GM12873 (cell line): Measurements from ENCODE around the gene TADA2A.

Experiments used
- TF ChIP-seq, protein P1 (sequence below): IDR thresholded peaks from 2 replicates; pipeline ENCODE4 v1.5.1; 2012; ENCODE audit warnings: low read depth, mild to moderate bottlenecking, moderate library complexity, low read length, control low read depth; ENCODE audit not compliant: insufficient read depth; ENCODE audit errors: missing control alignments

TADA2A gene

DNA sequence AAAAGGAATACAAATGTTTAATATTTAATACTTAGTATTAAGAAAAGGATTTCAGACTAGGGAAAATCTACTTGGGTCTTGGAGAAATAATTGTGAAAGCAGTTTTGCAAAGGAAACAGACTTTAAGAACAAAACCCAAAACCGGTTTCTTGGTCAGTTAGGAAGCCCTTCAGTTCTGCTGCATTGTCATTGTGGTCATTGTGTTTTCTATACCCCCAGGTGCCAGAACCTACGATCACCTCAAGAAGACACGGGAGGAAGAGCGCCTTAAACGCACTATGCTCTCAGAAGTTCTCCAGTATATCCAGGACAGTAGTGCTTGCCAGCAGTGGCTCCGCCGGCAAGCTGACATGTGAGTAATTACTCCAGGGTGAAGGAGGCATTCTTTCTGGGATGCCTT is 63.5 kb downstream of the TADA2A start:
- TF ChIP-seq, protein P1, sequence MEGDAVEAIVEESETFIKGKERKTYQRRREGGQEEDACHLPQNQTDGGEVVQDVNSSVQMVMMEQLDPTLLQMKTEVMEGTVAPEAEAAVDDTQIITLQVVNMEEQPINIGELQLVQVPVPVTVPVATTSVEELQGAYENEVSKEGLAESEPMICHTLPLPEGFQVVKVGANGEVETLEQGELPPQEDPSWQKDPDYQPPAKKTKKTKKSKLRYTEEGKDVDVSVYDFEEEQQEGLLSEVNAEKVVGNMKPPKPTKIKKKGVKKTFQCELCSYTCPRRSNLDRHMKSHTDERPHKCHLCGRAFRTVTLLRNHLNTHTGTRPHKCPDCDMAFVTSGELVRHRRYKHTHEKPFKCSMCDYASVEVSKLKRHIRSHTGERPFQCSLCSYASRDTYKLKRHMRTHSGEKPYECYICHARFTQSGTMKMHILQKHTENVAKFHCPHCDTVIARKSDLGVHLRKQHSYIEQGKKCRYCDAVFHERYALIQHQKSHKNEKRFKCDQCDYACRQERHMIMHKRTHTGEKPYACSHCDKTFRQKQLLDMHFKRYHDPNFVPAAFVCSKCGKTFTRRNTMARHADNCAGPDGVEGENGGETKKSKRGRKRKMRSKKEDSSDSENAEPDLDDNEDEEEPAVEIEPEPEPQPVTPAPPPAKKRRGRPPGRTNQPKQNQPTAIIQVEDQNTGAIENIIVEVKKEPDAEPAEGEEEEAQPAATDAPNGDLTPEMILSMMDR: no peak

DNA sequence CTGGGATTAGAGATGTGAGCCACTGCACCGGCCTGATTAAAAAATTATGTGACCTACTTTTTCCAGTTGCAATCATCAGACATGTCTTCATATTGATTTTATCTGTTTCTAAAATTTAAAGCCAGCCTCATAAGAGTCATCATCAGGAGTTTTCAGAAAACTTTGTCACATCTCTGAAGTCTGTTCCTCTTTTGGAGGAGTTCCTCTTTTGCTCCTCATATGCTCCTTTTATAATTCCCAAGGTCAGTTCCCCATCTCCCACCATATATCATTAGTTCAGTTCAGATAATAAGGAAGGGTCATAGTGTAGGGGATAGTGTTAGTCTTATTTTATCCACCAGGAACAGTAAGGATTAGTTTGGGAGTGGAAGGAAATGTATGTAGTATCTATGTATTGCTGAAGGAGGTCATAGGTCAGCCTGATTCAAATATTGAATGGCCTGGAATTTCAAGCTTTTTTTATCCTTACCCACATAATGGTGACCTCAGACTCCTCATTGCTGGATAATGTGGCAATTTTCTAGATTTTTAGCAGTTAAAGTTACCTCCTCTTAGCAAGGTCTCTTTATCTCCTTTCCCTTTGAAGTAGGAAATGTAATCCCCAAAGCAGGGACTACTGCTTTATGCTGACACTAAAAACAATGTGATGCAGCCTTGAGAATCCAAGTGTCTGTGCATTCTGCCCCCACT is 69.2 kb downstream of the TADA2A start:
- TF ChIP-seq, protein P1: no peak

DNA sequence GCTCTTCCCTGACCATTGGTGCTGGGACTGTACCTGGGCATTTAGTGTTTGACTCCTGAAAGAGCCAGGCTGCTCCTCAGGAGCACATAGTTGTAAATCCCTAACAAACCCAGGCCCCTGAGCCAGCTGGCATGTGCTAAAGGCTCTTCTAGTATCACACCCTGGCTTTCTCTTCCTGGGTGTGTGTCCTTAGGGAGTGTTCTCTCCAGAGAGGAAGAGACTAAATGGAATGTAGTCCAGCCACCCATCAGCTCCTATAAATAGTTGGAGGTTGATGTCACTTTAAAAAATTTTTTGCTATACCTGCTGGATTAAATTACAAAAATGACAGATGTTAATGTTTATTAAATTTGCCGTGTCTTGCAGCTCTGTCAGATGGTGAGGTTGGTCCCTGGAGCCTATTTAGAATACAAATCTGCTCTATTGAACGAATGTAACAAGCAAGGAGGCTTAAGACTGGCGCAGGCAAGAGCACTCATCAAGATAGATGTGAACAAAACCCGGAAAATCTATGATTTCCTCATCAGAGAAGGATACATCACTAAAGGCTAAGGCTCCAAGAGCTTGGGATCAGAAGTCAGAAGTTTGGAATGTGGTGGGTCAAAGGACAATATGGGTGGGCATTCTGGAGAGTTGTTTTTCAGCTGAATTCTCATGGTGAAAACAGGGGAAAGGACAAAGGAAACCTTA is 69.9 kb downstream of the TADA2A start:
- TF ChIP-seq, protein P1: no peak

DNA sequence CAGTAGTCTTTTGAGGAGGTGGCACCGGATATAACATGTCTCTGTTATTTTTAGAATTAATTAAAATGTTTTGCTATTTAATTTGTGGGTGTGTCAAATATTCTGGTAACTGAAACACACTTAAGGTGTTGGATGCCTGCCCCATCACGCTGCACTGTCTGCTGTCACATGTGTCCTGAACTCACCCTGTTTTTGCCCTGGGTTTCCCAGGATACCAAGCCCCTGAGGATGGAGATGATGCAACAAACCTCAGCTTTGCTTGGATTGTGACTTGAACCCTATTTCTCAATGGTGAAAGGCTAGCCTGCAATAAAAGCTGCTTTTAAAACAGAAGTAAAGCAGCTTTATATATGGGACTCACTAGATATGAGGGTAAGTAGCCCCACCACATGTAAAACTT is 71.5 kb downstream of the TADA2A start:
- TF ChIP-seq, protein P1: no peak

DNA sequence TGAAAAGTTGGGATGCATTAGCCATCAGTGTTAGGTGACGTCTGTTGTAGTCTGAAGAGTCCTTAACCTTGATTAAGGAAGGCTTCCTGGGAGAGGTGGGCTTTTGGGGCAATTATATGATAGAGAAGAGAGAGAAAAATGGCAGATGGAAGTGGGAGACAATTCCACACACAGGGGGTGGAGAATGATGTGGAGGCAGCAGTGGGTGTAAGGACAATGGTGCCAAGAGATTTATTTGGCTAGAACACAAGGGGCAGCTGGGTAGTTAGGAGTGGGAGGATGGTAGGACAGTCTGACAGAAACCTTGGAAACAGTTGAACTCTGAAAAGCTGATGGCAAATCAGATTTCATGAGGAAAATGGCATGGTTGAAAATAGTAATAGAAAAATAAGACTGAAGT is 72.3 kb downstream of the TADA2A start:
- TF ChIP-seq, protein P1: no peak

DNA sequence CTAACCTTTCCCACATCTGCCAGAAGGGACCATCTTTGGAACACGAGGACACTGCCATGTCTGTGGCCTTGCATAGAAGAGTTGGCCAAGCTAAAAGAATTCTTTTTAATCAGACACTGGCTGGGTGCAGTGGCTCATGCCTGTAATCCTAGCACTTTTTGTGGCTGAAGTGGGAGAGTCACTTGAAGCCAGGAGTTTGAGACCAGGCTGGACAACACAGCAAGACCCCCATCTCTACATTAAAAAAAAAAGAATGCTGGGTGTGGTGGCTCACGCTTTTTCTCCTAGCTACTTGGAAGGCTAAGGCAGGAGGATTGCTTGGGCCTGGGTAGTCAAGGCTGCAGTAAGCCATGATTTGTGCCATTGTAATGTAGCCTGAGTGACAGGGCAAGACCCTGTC is 73.7 kb downstream of the TADA2A start:
- TF ChIP-seq, protein P1: no peak

DNA sequence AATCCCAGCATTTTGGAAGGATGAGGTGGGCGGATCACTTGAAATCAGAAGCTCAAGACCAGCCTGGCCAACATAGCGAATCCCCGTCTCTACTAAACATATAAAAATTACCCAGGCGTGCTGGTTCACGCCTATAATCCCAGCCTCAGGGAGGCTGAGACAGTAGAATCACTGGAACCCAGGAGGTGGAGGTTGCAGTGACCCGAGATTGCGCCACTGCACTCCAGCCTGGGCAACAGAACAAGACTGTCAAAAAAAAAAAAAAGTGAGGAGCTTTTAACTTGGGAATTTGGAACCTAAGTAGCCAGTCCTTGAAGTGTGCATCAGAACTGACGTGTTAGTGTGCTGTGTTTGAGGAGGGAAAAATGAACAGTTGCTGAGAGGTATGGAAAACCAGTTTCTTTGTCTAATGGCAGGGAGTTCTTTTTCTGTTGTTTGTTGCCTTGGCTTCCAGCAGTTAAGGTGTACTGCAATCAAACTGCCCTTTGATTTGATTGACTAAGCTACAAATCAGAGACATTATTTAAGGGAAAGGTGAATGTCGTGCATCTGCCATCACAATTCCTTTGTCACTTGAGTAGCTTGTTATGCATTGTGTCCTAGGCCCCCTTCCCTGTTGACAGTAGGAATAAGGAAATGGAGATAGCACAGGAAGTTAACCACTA is 74.4 kb downstream of the TADA2A start:
- TF ChIP-seq, protein P1: no peak
